Neural cell (in vitro differentiated cells): ENCODE data around the gene MR1. TPM values are rescaled to one million over a fixed set of nuclear protein-coding genes. Genes with fewer than 3 reads are reported as not detected.
"Not testable (repeated sequence)": the region's sequence is repeated elsewhere in the genome, so short reads cannot be mapped to it uniquely, and the experiment has no call there.

Source experiments
- H2AFZ ChIP-seq: fragments of 200-600, 300-800 bp; sonication (generic), shearing (Covaris generic); 2 replicates; pipeline ENCODE4 v1.6.0; 2014; ENCODE audit warnings: low read depth, mild to moderate bottlenecking, antibody characterized with exemption, low read length, moderate library complexity
- H3F3A ChIP-seq: fragments of 200-600 bp; shearing (Covaris generic); 2 replicates; pipeline ENCODE4 v1.6.1; 2016; ENCODE audit warnings: mild to moderate bottlenecking, moderate library complexity, mixed read lengths, antibody characterized with exemption, low read length; ENCODE audit not compliant: insufficient read depth, poor library complexity, severe bottlenecking
- H3K27ac ChIP-seq: fragments of 200-600, 300-800 bp; sonication (generic), shearing (Covaris generic); 2 replicates; pipeline ENCODE4 v1.5.1; 2014; ENCODE audit warnings: mild to moderate bottlenecking, low read length, moderate library complexity
- H3K27me3 ChIP-seq: fragments of 300-800, 200-600 bp; sonication (generic), shearing (Covaris generic); 2 replicates; pipeline ENCODE4 v1.6.0; 2014; ENCODE audit warnings: mild to moderate bottlenecking, low read depth, low read length, moderate library complexity; ENCODE audit not compliant: insufficient read depth
- H3K36me3 ChIP-seq: fragments of 300-800, 200-600 bp; sonication (generic), shearing (Covaris generic); 2 replicates; pipeline ENCODE4 v1.5.1; 2014; ENCODE audit warnings: mild to moderate bottlenecking, antibody characterized with exemption, low read length, moderate library complexity; ENCODE audit not compliant: insufficient read depth
- H3K4me2 ChIP-seq: fragments of 300-800, 200-600 bp; sonication (generic), shearing (Covaris generic); 2 replicates; pipeline ENCODE4 v1.6.0; 2014; ENCODE audit warnings: mild to moderate bottlenecking, low read length
- H3K4me3 ChIP-seq: fragments of 300-800, 200-600 bp; sonication (generic), shearing (Covaris generic); 2 replicates; pipeline ENCODE4 v1.5.1; 2014; ENCODE audit warnings: mild to moderate bottlenecking, low read length, moderate library complexity
- H3K79me2 ChIP-seq: fragments of 200-600 bp; shearing (Covaris generic); replicated peaks from 2 replicates; pipeline ENCODE4 v1.6.0; 2014; ENCODE audit warnings: mild to moderate bottlenecking, low read length, moderate library complexity; ENCODE audit not compliant: insufficient read depth
- H3K9ac ChIP-seq: fragments of 300-800, 200-600 bp; sonication (generic), shearing (Covaris generic); 2 replicates; pipeline ENCODE4 v1.6.1; 2016; ENCODE audit warnings: mild to moderate bottlenecking, low read length, mixed read lengths
- H3K9me2 ChIP-seq: fragments of 200-600 bp; shearing (Covaris generic); 2 replicates; pipeline ENCODE4 v1.6.1; 2016; ENCODE audit warnings: mild to moderate bottlenecking, low read length, mixed read lengths; ENCODE audit not compliant: insufficient read depth
- H3K9me3 ChIP-seq: fragments of 200-600, 300-800 bp; sonication (generic), shearing (Covaris generic); 2 replicates; pipeline ENCODE4 v1.6.1; 2016; ENCODE audit warnings: mild to moderate bottlenecking, mixed run types, low read length, moderate library complexity, mixed read lengths
- H4K20me1 ChIP-seq: fragments of 200-600 bp; shearing (Covaris generic); 2 replicates; pipeline ENCODE4 v1.6.1; 2016; ENCODE audit warnings: mild to moderate bottlenecking, mixed run types; ENCODE audit not compliant: insufficient read depth
- CTCF ChIP-seq: fragments of 450-650 bp; IDR thresholded peaks from 2 replicates; pipeline ENCODE4 v1.5.1; 2014; ENCODE audit warnings: antibody characterized with exemption, mild to moderate bottlenecking, moderate library complexity; ENCODE audit not compliant: poor library complexity, severe bottlenecking
- EZH2 ChIP-seq: fragments of 200-600, 300-800 bp; shearing (Covaris generic), sonication (generic); IDR thresholded peaks from 2 replicates; pipeline ENCODE4 v1.6.1; 2014; ENCODE audit warnings: antibody characterized with exemption, low read length, borderline replicate concordance, mild to moderate bottlenecking; ENCODE audit not compliant: insufficient read depth, poor library complexity, severe bottlenecking
- MXI1 ChIP-seq: fragments of 450-650 bp; conservative IDR thresholded peaks from 2 replicates; pipeline ENCODE4 v1.6.1; 2014; ENCODE audit warnings: antibody characterized with exemption, mild to moderate bottlenecking; ENCODE audit not compliant: poor library complexity, severe bottlenecking
- POLR2AphosphoS5 ChIP-seq: IDR thresholded peaks from 2 replicates; pipeline ENCODE4 v1.6.1; 2012
- RAD21 ChIP-seq: fragments of 450-650 bp; conservative IDR thresholded peaks from 2 replicates; pipeline ENCODE4 v1.6.1; 2014; ENCODE audit warnings: antibody characterized with exemption, mild to moderate bottlenecking, moderate library complexity
- REST ChIP-seq: IDR thresholded peaks from 2 replicates; pipeline ENCODE4 v1.6.1; 2012; ENCODE audit warnings: borderline replicate concordance
- SMC3 ChIP-seq: fragments of 450-650 bp; conservative IDR thresholded peaks from 2 replicates; pipeline ENCODE4 v1.6.1; 2014; ENCODE audit warnings: antibody characterized with exemption, mild to moderate bottlenecking, moderate library complexity; ENCODE audit not compliant: poor library complexity
- TAF1 ChIP-seq: IDR thresholded peaks from 2 replicates; pipeline ENCODE4 v1.6.1; 2012; ENCODE audit warnings: low read depth
- polyA plus RNA-seq: library from polyadenylated mRNA; depleted of rRNA; stranded (reverse); fragments of >200 nt; gene quantifications from 2 replicates; pipeline ENCODE4 v1.2.3, GENCODE V29; 2014

The MR1 gene
- polyA plus RNA-seq, 1 donor from 2014 or later, result not detected

- Histone ChIP-seq H3K79me2 (no peaks in the 10 kb centered on the region), H3F3A (no peaks in the 10 kb centered on the region), H3K4me2 (no peak overlapping the region), H3K27ac (no peak overlapping the region), H2AFZ (no peak overlapping the region), H3K27me3 (no peaks in the 10 kb centered on the region), H3K9me2 (no peaks in the 10 kb centered on the region), H3K9me3 (no peaks in the 10 kb centered on the region), H3K9ac (no peak overlapping the region), H3K36me3 (no peaks in the 10 kb centered on the region), H4K20me1 (no peaks in the 10 kb centered on the region), H3K4me3 (no peak overlapping the region)
- no peak for TF ChIP-seq CTCF
- TF ChIP-seq EZH2, result no peak
Measured at GRCh38 chr1:181032535-181032934, 1.2 kb upstream of the MR1 start.

GRCh38 chr1:181033128-181033798 is 520 bp upstream of the MR1 start:
- Histone ChIP-seq H3K36me3 (no peaks in the 10 kb centered on the region), H3K4me3 (no peak overlapping the region), H3K79me2 (no peaks in the 10 kb centered on the region), H3K4me2 (no peak overlapping the region), H3K9me3 (no peaks in the 10 kb centered on the region), H3K9ac (no peak overlapping the region), H4K20me1 (no peaks in the 10 kb centered on the region), H3K27me3 (no peaks in the 10 kb centered on the region), H2AFZ (no peak overlapping the region), H3F3A (no peaks in the 10 kb centered on the region), H3K9me2 (no peaks in the 10 kb centered on the region), H3K27ac (no peak overlapping the region)
- TF ChIP-seq MXI1 (no peak), POLR2AphosphoS5 (no peak), TAF1 (no peak), REST (no peak), SMC3 (no peak), RAD21 (no peak), CTCF (no peak), EZH2 (no peak)

GRCh38 chr1:181035210-181035609 is 1.4 kb downstream of the MR1 start:
- H3F3A ChIP-seq, H3K27me3 ChIP-seq, H3K36me3 ChIP-seq, H3K79me2 ChIP-seq, H2AFZ ChIP-seq, H3K4me3 ChIP-seq, H3K4me2 ChIP-seq, H3K27ac ChIP-seq, H4K20me1 ChIP-seq, H3K9ac ChIP-seq, H3K9me2 ChIP-seq, H3K9me3 ChIP-seq: not testable (repeated sequence)
